PFSK-1 (cell line): ENCODE results near the gene TRPV3.

Experiments
- FOXP2 ChIP-seq: optimal IDR thresholded peaks from 2 replicates; pipeline ENCODE3; 2011; ENCODE audit warnings: borderline replicate concordance, control low read depth, inconsistent platforms; ENCODE audit not compliant: insufficient read depth; ENCODE audit errors: extremely low read length, extremely low read depth
- POLR2AphosphoS5 ChIP-seq: IDR thresholded peaks from 2 replicates; pipeline ENCODE4 v1.6.1; 2012; ENCODE audit warnings: low read depth, mild to moderate bottlenecking, control low read depth, low read length, moderate library complexity
- REST ChIP-seq, 2 experiments: IDR thresholded peaks; 2 replicates each; pipeline versions ENCODE4 v1.6.1 to v1.8.0; 2011 to 2012; ENCODE audit warnings: low read depth in 2 of 2, low read length in 2 of 2, control low read depth in 1 of 2, inconsistent platforms in 1 of 2, mild to moderate bottlenecking in 1 of 2, moderate library complexity in 1 of 2; ENCODE audit not compliant: insufficient read depth in 1 of 2
- SIN3A ChIP-seq: IDR thresholded peaks from 2 replicates; pipeline ENCODE4 v1.6.1; 2012; ENCODE audit warnings: mild to moderate bottlenecking, low read length, moderate library complexity, borderline replicate concordance; ENCODE audit not compliant: insufficient read depth
- TAF1 ChIP-seq: IDR thresholded peaks from 2 replicates; pipeline ENCODE4 v1.6.1; 2012; ENCODE audit warnings: low read length, control low read depth, borderline replicate concordance; ENCODE audit not compliant: insufficient read depth

The TRPV3 gene

GRCh38 chr17:3545151-3545550 is 12.5 kb downstream of the TRPV3 start:
- TF ChIP-seq REST (IDR thresholded peaks at IDR 0.05; ENCODE audit: insufficient read depth in 1 of 2, low read depth in 2 of 2, low read length in 2 of 2) (no peak), POLR2AphosphoS5 (no peak), FOXP2 (no peak), TAF1 (no peak), SIN3A (no peak)

- TF ChIP-seq TAF1 (no peak), FOXP2 (no peak), SIN3A (no peak), REST (IDR thresholded peaks at IDR 0.05; ENCODE audit: insufficient read depth in 1 of 2, low read depth in 2 of 2, low read length in 2 of 2) (no peak), POLR2AphosphoS5 (no peak)
These were observed 13.2 kb downstream of the TRPV3 start for GRCh38 chr17:3544365-3544764.

- no peak for TF ChIP-seq POLR2AphosphoS5
- TF ChIP-seq REST (IDR thresholded peaks at IDR 0.05; ENCODE audit: insufficient read depth in 1 of 2, low read depth in 2 of 2, low read length in 2 of 2) = no peak
- no peak for TF ChIP-seq SIN3A
- TF ChIP-seq TAF1 = no peak
- no peak for TF ChIP-seq FOXP2
These were observed 14.2 kb downstream of the TRPV3 start for GRCh38 chr17:3543453-3543852.

- TF ChIP-seq POLR2AphosphoS5 = no peak
- TF ChIP-seq FOXP2 = no peak
- TF ChIP-seq REST (IDR thresholded peaks at IDR 0.05; ENCODE audit: insufficient read depth in 1 of 2, low read depth in 2 of 2, low read length in 2 of 2) = no peak
- no peak for TF ChIP-seq SIN3A
- TF ChIP-seq TAF1 = no peak
These were observed 15.1 kb downstream of the TRPV3 start for GRCh38 chr17:3542410-3543088.

- TF ChIP-seq POLR2AphosphoS5 (no peak), TAF1 (no peak), FOXP2 (no peak)
These were observed 17.6 kb downstream of the TRPV3 start for GRCh38 chr17:3539881-3540540.
